ENCODE data around the gene APOO.

Gene APOO

DNA sequence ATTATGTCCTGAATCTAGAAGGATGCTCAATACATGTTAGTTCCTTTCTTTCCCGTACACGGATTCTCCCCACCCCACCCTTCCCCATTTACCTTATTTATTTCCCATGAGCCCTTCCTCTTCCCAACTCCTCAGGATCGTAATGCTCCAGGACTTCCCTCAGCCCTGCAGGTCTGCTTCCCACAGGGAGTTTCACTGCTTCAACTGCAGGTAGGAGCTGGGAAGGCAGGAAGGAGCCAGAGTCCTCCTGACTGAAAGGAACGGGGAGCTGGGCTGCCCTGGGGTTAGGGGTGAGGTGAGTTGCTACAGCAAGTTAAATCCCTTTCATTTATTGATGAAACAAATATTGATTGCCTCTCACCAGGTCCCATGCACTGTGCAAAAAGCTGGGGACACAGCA lies 91.6 kb downstream of the APOO start:
- no peak for DNase-seq

DNA sequence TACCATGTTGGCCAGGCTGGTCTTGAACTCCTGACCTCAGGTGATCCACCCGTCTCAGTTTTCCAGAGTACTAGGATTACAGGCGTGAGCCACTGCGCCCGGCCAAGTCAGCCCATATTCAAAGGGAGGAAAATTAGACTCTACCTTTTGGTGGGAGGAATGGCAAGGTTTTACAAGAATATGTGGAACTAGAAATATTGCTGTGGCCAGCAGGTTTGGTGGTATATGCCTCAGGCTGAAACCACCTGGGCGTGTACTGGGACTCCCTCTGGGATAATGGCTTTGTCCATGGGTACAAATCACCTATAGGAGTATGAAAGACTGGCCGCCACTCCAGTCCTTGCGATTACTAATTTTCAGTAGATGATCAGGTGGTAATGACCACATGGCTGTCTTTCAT lies 92.4 kb downstream of the APOO start:
- DNase-seq, result no peak

DNA sequence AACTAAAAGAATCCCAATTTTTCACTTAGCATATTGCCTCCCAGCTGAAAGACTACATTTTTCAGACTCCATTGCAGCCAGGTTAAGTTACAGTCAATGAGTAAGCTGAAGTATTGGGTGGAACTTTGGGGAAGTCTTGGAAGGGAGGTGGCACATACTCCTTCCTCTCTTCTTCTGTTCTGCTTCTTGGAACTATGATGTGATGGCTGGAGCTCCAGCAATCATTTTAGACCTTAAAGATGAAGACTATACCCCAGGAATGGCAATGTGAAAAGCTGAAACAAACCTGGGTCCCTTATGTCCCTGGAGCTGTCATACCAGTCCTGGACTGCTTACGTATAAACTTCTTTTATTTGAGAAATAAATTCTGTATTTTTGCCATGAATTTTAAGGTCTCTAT lies 93.9 kb downstream of the APOO start:
- DNase-seq, result no peak

DNA sequence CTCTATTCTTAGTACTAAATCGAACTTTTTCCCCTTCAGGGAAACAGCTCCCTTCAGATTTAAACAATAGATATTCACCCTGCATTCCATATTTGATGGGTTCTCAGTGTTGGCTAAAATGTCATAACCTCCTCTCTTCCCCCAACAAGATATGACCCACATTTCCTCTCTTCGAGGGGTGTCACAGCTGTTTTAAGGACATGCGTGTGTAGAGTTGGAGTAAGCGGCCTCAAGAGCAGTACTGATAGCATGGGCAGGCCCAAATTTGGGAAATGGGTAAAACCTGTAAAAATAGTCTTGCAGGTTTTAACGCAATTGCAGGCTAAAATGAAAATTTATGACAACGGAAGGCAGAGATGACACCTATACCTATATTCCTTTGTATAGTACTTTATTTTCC lies 96.1 kb downstream of the APOO start:
- DNase-seq, result no peak

DNA sequence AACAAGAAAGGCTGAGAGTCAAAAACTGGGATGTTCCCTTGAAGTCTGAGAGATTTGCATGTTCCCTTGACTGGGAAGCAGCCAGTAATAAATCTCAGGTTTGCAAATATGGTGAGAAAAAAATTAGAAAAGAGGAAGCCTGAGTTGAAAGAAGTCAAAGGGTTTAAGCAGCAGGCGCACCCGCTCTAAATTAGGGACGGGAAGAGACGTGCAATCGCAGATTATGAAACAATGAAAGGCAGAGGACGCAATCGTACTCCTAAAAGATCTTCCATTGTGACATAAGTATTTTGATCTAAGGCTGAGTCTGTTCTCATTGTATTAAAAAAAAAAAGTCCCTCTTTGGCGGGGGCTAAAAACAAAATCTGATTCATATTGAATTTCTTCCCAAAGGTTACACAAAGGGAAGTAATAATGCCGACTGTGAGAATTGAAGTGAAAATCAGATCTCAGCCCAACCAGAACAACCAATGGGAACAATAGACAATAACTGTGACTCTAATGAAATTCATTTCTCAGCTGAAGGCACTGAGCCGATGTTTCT lies 96.6 kb downstream of the APOO start:
- peak; percentile 84 to 89 for DNase-seq

DNA sequence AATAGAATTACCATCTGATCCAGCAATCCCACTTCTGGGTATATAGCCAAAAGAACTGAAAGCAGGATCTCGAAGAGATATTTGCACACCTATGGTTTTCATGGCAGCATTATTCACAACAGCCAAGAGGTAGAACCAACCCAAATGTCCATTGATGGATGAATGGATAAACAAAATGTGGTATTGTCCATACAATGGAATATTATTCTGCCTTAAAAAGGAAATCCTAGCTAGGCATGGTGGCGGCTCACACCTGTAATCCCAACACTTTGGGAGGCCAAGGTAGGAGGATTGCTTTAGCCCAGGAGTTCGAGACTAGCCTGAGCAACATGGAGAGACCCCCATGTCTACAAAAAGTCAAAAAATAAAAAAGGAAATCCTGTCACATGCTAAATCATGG lies 97.5 kb downstream of the APOO start:
- DNase-seq, result no peak

DNA sequence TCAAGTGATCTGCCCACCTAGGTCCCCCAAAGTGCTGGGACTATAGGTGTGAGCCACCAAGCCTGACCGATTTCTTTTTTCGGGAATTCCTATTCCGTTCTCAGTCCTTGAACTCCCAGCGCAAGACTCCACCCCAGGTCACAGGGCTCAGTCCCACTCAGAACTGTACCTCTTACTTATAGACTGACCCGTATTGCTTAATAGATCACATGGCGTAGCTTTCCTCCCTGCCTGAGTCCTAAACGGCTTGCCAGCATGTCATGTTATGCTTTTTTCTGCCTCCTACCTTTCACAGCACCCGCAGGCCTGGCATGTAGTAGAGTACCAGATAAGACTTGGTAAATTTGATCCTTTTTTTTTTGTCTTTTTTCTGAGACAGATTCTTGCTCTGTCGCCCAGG lies 102.3 kb downstream of the APOO start:
- peak; percentile 54 to 65 for DNase-seq

DNA sequence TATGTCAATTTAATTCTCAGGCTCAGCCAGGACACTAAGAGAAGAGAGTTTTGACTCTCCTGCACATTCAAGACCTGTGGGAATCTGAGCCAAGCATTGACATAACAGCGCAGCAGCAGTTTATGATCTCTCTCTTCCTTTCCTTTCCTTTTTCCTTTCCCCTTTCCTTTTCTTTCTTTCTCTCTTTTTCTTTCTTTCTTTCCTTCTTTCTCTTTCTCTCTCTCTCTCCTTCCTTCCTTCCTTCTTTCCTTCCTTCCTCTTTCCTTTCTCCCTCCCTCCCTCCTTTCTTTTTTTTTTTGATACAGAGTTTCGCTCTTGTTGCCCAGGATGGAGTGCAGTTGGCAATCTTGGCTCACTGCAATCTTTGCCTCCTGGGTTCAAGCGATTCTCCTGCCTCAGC lies 103.2 kb downstream of the APOO start:
- DNase-seq, result no peak

DNA sequence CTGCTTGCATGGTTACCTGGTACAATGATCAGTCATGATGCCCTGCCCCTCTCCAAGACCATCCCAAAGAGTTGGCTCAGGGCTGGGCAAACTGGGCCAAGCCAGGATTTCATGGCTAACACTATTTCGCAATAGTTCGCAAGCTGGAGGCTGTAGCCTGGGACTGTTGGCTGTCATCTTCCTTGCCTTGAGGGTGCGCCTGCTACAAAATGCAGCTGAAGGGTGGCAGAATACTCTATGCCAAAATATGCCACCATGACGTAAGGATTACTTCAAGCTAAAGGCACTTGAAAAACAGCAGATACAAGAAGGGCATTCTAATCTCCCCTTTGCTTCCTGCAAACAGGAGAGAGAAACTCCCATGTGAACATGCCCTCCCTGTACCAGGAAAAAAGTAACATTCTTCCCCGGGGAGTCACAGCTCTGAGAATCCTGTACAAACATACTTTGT lies 103.8 kb downstream of the APOO start:
- DNase-seq, result no peak

DNA sequence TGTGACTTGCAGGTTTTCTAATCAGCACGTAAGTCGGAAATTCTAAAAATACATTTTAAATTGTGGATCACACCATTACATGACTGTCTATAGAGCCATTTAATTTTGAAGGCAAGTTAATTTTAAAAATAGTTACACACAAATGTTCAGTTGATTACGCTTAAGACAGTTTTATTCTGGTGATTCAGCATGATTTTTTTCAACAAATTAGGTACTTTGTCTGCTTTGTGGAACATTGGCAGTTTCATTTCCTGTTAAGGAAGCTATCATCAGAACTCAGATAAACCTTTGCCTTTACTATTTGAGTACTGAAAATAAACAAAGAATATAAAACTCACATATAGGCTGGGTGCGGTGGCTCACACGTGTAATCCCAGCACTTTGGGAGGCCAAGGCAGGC lies 105.3 kb downstream of the APOO start:
- DNase-seq, result peak in 1 of 2 donors; percentile 43

DNA sequence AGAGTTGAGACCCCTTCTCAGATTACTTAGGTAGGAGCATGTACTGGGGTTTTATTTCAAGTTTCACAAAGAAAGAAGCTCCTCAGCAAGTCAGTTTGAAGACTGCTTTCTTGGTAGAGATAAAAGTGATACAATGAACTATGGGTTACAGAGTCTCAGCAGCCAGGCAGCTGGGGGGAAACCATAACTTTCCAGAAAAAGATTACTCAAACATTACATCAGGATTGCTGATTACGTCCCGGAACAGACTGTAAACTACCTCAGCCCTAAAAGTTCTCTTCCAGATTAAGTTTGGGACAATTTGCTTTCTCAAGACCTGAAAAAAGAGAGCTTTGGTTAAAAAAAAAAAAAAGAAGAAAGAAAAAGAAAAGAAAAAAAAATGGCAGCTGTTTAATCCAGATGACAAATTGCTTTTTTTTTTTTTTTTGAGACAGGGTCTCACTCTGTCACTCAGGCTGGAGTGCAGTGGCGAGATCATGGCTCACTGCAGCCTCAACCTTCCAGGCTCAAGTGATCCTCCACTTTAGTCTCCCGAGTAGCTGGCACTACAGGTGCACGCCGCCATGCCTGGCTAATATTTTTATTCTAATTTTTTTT lies 108.2 kb downstream of the APOO start:
- DNase-seq, result no peak

DNA sequence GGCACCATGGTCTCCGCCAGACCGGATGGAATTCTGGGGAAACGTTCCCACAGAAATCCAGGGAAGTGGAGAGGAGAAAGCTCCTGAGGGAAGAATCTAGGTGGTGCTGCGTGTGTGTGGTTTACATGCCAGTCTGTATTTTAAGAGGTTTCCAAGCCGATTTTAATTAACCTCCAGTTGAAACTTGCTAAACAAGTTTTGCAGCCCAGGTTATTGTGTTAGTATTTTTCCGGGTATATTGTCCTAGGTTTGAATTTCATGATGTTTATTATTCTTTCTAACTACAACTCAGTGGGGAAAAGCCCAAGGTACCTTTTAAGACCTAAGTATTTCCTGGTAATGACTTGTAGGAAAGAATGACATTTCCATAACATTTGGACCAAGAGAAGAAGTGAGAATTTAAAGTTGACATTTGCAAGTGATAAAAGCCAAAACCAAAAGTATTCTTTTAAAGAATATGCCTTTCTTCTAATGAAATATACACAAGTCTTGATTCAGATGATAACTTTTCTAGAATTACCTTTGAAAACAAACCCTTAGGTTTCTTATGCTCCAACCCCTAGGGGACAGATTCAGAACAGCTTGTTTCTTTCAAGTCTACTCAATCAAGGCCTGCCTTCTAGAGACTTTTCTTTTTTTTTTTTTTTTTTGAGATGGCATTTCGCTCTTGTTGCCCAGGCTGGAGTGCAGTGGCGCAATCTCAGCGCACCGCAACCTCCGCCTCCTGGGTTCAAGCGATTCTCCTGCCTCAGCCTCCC lies 110.2 kb downstream of the APOO start:
- no peak for DNase-seq

DNA sequence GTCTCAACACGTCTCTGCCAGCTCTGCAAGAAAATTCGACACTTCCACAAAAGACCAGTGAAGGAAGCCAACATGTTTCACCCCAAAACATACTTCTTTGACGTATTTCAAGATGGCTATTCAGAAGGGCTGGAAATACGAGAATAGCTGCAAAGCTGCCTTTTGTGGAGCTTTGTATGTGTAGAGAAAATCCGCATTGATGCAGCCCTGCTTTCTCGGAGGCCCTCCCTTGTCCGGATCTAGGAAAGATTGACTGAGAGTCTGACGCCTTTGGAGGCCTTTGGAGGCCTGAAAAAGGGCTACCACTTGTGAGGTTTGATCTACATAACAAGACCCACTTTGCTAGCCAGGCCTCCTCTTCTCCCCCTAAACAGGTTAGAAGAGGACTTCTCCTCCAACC lies 112.5 kb downstream of the APOO start:
- no peak for DNase-seq

DNA sequence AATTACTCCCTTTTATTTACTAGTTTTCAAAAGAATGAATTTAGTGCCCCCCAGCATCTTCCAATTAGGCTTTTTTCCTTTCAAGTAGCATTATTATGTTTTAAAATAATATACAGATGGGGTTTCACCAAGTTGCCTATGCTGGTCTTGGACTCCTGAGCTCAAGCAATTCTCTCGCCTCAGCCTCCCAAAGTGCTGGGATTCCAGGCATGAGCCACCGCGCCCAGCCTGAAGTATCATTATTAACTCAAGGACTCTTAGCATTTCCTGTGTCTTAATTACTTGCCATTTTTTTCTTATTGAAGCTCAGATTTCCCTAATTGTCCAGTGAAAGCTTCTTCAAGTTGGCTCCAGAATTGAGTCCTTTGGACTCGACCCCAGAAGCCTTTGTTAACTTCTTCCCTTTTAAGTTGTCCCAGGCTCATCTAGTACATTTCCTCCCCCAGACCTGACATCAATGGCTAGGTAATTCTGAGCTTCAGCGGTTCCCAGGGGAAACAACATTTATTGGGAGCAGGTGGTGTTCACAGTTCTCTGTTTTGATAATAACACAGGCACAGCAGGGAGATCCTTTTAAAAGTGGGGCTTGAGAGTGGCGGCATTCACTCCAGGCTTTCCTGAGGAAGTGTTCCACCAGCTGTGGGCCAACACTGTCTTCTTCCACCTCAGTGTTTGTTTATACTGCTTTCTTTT lies 114.7 kb downstream of the APOO start:
- no peak for DNase-seq

DNA sequence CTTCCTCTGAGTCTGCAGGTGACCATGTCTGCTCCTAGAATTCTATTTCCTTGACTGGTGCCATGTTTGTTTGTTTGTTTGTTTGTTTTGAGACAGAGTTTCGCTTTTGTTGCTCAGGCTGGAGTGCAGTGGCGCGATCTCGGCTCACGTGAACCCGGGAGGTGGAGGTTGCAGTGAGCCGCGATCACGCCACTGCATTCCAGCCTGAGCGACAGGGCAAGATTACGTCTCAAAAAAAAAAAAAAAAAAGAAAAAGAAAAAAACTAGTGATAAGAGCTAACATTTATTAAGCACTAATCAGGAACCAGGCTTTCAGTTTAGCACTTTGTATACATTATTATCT lies 117.6 kb downstream of the APOO start:
- no peak for DNase-seq

DNA sequence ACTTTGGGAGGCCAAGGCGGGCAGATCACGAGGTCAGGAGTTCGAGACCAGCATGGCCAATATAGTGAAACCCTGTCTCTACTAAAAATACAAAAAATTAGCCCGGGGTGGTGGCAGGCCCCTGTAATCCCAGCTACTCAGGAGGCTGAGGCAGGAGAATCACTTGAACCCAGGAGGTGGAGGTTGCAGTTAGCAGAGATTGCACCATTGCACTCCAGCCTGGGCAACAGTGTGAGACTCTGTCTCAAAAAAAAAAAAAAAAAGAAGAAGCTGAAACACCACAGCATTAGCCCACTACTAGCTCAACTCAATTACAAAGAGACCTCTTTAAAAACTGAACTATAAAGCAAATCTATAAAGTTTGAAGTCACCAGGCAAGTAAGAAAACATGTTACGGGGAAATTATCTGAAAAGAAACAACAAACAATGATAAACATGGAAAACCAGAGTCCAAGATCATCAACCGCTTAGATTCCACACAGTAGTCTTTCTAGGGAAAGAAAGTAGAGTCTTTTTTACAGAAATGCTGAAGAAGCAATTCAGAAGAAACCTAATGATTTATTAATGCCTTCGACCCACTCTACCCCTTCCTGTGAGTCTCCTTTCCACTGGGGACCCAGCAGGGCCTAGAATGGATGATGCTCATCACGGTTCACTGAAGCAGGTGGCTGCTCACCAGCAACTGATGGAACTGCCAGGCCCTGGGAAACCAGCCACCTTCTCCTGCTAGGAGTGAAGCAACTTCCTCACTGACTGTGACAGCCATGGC lies 118.2 kb downstream of the APOO start:
- DNase-seq, result no peak

DNA sequence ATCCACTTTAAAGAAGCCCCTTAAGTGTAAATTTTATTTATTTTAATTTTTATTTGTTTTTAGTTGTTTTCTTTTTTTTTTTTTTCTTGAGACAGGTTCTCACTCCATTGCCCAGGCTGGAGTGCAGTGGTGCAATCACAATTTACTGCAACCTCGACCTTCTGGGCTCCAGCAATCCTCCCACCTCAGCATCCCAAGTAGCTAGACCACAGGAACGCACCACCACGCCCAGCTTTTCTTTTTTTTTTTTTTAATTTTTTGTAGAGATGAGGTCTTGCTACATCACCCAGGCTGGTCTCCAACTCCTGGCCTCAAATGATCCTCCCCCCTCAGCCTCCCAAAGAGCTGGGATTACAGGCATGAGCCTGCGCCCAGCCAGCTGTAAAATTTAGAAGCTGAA lies 118.8 kb downstream of the APOO start:
- DNase-seq, result no peak

DNA sequence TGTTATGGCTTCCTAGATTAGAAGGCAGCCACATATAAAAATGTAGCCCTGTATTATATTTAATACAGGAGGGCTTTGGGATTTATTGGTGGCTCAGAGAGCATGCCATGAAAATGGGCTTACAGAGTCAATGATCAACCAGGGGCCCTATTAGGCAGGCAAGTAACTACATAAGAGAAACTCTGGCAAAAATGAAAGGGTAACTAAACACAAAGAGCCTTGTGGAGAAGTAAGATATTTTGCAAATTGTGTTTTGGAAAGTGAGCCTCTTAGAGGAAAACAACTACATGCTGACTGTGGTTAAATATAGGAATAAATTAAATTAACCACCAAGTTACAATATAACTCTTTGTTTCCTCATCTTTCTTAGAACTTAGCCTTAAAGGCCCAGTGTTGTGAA lies 119.2 kb downstream of the APOO start:
- peak in 1 of 2 donors; percentile 43 for DNase-seq

DNA sequence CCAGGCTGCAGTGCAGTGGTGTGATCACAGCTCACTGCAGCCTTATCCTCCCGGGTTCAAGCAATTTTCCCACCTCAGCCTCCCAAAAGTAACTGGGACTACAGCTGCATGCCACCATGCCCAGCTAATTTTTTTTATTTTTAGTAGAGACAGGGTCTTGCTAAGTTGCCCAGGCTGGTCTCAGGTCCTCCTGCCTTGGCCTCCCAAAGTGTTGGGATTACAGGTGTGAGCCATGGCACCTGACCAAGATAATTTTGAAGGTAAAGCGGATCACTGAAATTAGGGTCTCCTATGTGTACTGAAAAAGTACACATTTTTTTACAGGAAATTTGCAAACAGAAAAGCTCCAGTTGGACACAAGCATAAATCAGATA lies 120.0 kb downstream of the APOO start:
- no peak for DNase-seq

DNA sequence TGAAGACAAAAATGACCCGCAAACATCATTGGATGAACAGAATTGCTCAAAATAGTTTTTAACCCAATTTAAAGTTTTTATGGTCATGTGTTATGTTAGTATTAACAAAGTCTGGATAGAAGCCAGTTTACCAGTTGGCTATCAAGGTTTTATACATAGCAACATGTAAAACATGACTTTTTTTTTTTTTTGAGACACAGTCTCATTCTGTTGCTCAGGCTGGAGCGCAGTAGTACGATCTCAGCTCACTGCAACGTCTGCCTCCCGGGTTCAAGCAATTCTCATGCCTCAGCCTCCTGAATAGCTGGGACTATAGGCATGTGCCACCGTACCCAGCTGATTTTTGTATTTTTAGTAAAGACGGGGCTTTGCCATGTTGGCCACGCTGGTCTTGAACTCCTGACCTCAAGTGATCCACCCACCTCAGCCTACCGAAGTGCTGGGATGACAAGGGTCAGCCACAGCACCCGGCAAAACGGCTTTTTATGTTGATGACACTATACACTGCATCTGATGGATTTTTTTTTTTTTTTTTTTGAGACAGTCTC lies 121.4 kb downstream of the APOO start:
- DNase-seq, result no peak

DNA sequence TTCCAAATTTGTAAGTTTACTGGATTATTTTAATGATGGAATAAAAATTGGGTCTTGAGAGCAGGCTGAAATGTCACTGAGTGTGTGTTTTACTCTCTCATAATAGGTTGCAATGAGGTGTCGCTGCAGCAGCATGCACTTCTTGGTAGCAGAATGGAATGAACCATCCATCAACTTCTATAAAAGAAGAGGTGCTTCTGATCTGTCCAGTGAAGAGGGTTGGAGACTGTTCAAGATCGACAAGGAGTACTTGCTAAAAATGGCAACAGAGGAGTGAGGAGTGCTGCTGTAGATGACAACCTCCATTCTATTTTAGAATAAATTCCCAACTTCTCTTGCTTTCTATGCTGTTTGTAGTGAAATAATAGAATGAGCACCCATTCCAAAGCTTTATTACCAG lies 122.2 kb downstream of the APOO start:
- no peak for DNase-seq

DNA sequence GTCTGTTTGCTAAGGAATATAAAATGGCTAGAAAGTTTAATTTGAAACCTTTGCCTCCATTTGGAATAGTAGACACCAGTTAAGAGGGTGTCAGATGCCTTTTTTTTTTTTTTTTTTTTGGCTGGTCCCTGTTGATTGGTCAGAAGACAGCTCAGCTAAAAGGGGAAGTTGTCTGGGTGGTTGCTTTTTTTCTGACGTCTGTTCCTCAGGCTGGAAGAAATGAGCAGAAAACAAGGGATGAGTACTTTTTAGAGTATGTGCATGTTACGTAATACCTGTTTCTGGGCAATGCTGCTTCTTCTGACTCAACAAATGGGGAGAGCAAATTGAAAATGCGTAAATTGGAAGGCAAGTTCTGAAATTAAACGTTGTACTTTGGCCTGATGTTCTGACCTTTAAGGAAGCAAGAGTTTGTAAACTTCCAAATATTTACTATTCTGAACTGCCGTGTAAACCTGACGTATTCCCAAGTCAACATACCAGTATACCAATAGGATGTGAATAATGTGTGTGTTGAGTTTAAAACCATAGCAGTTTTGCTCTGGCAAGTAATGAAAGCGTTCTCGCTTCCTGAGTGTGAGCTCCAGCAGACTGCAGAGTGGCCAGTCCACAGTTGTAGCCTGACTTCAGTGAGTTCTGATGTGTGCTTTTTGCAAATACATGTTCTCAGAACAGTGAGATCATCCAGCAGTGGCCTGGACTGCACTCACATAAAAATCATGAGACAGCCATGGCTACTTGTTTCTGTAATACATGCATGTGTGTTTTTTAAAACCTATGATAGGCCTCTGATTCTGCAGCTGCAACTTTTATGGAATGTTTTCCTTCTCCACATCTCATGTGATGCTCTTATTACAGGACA lies 123.0 kb downstream of the APOO start:
- peak; percentile 73 to 87 for DNase-seq

All from inflammatory macrophage (primary cell).